ENCODE data around the gene SMURF1. TPM values are rescaled to one million over a fixed set of nuclear protein-coding genes. Genes with fewer than 3 reads are reported as not detected.
"Not testable (repeated sequence)": the region's sequence is repeated elsewhere in the genome, so short reads cannot be mapped to it uniquely, and the experiment has no call there.

SMURF1 gene
- total RNA-seq, 4 donors from 2014 or later, result 26.8 to 44.7 (median 31.5) TPM

DNA sequence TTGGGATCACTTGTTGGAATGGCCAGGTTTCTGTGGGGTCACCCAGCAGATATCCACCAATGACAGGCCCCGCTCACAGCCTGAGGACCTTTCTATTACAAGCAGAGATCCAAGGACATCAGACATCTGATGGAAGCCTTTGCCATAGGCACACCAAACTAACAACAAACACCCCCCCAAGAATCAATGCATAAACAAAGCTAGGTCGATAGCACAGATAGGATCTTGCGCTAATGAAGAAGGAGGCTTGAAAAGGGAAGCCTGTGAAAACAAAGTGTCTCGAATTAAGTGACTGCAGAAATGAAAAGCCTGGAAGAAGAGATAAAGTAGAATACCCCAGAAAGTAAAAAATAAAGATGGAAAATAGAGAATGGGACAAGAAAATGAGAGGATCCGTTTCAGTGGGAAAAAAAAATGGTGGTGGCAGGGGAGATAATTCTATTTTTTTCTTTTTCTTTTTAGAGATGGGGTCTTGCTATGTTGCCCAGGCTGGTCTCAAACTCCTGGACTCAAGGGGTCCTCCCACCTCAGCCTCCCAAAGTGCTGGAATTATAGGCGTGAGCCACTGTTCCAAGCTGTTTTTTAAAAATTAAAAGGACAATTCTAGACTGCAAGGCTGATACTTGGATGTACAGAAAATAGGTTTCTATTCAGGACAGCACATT lies 26.3 kb upstream of the SMURF1 start:
- WGBS, 2 donors, result 89% methylated on average over 6 of the region's 6 CpGs
- no peak for TF ChIP-seq POLR2A (IDR thresholded peaks at IDR 0.05)
- TF ChIP-seq, protein P1, sequence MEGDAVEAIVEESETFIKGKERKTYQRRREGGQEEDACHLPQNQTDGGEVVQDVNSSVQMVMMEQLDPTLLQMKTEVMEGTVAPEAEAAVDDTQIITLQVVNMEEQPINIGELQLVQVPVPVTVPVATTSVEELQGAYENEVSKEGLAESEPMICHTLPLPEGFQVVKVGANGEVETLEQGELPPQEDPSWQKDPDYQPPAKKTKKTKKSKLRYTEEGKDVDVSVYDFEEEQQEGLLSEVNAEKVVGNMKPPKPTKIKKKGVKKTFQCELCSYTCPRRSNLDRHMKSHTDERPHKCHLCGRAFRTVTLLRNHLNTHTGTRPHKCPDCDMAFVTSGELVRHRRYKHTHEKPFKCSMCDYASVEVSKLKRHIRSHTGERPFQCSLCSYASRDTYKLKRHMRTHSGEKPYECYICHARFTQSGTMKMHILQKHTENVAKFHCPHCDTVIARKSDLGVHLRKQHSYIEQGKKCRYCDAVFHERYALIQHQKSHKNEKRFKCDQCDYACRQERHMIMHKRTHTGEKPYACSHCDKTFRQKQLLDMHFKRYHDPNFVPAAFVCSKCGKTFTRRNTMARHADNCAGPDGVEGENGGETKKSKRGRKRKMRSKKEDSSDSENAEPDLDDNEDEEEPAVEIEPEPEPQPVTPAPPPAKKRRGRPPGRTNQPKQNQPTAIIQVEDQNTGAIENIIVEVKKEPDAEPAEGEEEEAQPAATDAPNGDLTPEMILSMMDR (IDR thresholded peaks at IDR 0.05), result no peak
- H3K4me3 ChIP-seq (ENCODE audit: low read depth, poor library complexity, severe bottlenecking), result no peak overlapping the region
- DNase-seq (ENCODE audit: low spot score in 2 of 2), result no peak
- intact Hi-C loops (cut with DNase I; ENCODE audit: low total_unique reads), result no loop called here

DNA sequence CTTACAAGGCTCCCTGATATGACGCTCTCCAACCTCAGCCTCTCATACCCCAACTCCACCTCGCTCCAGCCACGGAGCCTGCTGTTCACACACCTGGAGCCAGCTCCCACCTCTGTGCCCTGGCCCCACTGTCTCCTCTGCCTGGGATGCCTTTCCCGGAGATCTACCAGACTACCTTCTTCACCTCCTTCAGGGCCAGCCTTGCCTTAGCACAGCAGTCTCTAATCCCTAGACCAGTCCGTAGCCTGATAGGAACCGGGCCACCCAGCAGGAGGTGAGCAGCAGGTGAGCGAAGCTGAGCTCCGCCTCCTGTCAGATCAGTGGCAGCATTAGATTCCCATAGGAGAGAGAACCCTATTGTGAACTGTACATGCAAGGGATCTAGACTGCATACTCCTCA lies 23.2 kb upstream of the SMURF1 start:
- WGBS, 2 donors, result 72 to 84% methylated on average over 8 of the region's 8 CpGs
- TF ChIP-seq POLR2A (IDR thresholded peaks at IDR 0.05), result no peak
- TF ChIP-seq, protein P1 (IDR thresholded peaks at IDR 0.05), result no peak
- no peak for DNase-seq (ENCODE audit: low spot score in 2 of 2)
- intact Hi-C loops (cut with DNase I; ENCODE audit: low total_unique reads), result no loop called here
- no peak overlapping the region for H3K4me3 ChIP-seq (ENCODE audit: low read depth, poor library complexity, severe bottlenecking)

GRCh38 chr7:99165816-99166215 lies 21.9 kb upstream of the SMURF1 start:
- 79 to 82% methylated on average over 3 of the region's 3 CpGs for WGBS, 2 donors
- intact Hi-C loops (cut with DNase I; ENCODE audit: low total_unique reads), result no loop called here
- TF ChIP-seq, protein P1 (IDR thresholded peaks at IDR 0.05), result no peak
- TF ChIP-seq POLR2A (IDR thresholded peaks at IDR 0.05), result no peak
- DNase-seq (ENCODE audit: low spot score in 2 of 2), result no peak
- no peak overlapping the region for H3K4me3 ChIP-seq (ENCODE audit: low read depth, poor library complexity, severe bottlenecking)

GRCh38 chr7:99163669-99164068 lies 19.8 kb upstream of the SMURF1 start:
- H3K4me3 ChIP-seq (ENCODE audit: low read depth, poor library complexity, severe bottlenecking); DNase-seq (ENCODE audit: low spot score in 2 of 2); intact Hi-C loops (cut with DNase I; ENCODE audit: low total_unique reads): not testable (repeated sequence)
- WGBS, 2 donors, result 88 to 89% methylated on average over 4 of the region's 4 CpGs

DNA sequence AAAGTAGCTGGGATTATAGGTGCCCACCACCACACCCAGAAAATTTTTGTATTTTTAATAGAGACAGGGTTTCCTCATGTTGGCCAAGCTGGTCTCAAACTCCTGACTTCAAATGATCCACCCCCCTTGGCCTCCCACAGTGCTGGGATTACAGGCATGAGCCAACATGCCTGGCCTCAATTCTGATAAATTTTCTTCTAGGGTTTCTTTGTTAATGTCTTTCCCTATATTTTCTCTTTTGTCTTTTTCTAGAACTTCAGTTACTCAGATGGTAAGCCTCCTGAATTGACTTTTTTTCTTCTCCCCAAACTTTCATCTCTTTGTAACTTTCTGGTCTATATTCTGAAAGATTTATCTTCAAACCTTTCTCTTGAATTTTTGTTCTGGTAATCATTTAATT lies 12.7 kb upstream of the SMURF1 start:
- TF ChIP-seq, protein P1 (IDR thresholded peaks at IDR 0.05), result no peak
- no peak for TF ChIP-seq POLR2A (IDR thresholded peaks at IDR 0.05)
- DNase-seq (ENCODE audit: low spot score in 2 of 2), result no peak
- intact Hi-C loops (cut with DNase I; ENCODE audit: low total_unique reads), result no loop called here
- H3K4me3 ChIP-seq (ENCODE audit: low read depth, poor library complexity, severe bottlenecking), result no peak overlapping the region

GRCh38 chr7:99155211-99155610 lies 11.3 kb upstream of the SMURF1 start:
- no peak for TF ChIP-seq POLR2A (IDR thresholded peaks at IDR 0.05)
- TF ChIP-seq, protein P1 (IDR thresholded peaks at IDR 0.05), result no peak
- no peak overlapping the region for H3K4me3 ChIP-seq (ENCODE audit: low read depth, poor library complexity, severe bottlenecking)
- 64 to 74% methylated on average over 1 of the region's 1 CpG for WGBS, 2 donors
- intact Hi-C loops (cut with DNase I; ENCODE audit: low total_unique reads), result no loop called here
- no peak for DNase-seq (ENCODE audit: low spot score in 2 of 2)
